NCI-H146 treated with DMSO at 0.1 percent for 48 hours (cell line): ENCODE results near the gene ZNF451.
"Not testable (repeated sequence)": the region's sequence is repeated elsewhere in the genome, so short reads cannot be mapped to it uniquely, and the experiment has no call there.

Experiments used
- DNase-seq: peaks from one replicate; lab custom pipeline; 2025; ENCODE audit not compliant: unreplicated experiment; lab: John Stamatoyannopoulos, UW

ZNF451 gene

GRCh38 chr6:57089265-57089664 lies 723 bp upstream of the ZNF451 start:
- DNase-seq: no peak

DNA sequence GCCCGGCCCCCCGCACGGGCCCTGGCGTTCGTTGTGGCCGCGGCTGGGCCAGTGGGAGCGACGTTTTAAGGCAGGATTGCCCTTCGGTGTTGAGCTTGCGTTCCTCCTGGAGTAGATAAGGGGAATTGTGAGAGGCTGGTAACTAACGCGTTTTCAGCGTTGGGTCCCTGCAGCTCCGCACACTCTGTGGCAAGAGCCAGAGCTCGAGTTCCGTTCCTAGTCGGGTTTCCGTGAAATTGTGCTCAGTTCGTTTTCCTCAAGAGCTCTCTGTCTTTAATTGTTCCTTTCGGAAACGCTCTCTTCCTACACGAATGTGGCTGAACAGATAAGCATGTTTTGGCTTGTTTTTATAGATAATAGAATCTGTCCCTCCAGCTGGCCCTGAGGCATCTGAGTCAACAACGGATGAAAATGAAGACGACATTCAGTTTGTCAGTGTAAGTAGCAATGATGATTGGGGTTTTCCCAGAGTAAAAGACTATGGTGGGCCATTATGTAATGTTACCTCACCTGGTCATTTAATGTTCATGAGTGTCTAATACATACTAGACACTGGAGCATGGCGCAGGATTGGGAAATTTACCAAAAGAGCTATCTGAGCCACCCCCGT lies 575 bp downstream of the ZNF451 start:
- not testable (repeated sequence) for DNase-seq

DNA sequence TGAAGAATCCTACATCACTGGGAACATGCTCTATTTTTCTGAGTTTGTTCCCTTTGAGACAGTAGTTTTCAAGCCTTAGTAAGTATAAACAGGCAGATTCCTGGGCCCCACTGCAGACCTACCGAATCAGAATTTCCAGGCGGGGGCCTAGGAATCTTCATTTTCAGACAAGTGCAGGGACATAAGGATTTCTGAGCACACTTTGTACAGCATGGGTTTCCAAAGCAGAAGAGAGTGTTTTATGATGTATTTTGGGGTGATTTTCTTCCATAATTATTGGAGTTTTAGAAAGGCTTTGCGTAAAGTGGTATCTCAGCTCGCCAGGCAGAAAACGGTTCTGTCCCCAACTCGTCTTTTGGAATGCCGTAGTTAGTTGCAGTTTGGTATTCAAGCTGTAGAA lies 1.4 kb downstream of the ZNF451 start:
- DNase-seq: not testable (repeated sequence)

- no peak for DNase-seq
These were observed 4.7 kb downstream of the ZNF451 start for GRCh38 chr6:57094689-57095088.

GRCh38 chr6:57097596-57097995 lies 7.6 kb downstream of the ZNF451 start:
- DNase-seq: no peak

- no peak for DNase-seq
These were observed 13.0 kb downstream of the ZNF451 start for GRCh38 chr6:57102976-57103375.

DNA sequence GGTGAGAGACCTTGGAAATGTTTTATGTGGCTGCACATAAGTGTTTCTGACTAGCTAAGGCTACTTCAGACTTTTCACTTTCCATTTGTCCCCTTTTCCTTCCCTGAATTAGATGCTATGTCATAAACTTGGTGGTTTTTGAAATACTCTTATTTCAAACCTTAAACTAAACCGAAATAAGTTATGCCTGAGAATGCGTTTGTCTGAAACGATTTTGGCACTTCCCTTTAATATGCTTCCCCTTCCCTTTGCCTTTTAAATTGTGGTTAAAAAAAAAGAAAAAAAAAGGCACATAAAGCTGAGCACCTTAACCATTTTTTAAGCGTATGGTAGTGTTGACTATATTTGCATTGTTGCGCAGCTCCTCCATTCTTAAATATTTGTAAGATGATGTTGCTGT lies 14.3 kb downstream of the ZNF451 start:
- no peak for DNase-seq

GRCh38 chr6:57106990-57107389 lies 17.0 kb downstream of the ZNF451 start:
- DNase-seq: no peak

GRCh38 chr6:57108691-57109090 lies 18.7 kb downstream of the ZNF451 start:
- DNase-seq: no peak

DNA sequence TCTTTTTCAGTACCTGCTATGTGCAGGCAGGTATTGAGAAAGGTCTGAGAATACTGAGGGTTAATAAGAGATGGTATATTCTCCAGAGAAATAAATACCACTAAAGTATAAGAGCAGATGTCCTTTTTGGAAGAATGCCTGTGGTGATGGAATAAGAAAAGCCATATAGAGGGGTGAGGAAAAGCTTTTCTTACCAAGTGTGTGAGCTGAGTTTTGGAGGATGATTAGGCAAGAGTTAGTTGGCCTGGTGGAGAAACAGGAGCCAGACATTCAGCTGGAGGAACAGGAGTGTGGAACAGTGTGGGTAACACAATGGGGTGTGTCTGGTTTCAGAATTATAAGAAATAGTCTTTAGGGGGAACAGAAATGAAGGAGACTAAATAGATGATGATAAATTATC lies 19.9 kb downstream of the ZNF451 start:
- DNase-seq: no peak

DNA sequence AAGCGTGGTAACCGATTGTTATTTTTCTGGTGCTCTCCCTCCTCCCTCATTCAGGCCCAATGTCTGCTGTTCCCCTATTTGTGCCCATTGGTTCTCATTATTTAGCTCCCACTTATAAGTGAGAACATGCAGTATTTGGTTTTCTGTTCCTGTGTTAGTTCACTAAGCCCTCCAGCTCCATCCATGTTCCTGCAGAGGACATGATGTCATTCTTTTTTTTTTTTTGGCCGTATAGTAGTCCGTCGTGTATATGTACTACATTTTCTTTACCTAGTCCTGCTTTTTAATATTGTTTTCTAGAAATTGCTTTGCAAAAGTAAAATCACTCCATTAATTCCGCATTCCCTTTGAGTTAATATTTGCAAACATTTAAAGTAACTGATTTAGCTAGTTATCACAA lies 23.1 kb downstream of the ZNF451 start:
- DNase-seq: no peak

- no peak for DNase-seq
These were observed 26.8 kb downstream of the ZNF451 start for GRCh38 chr6:57116776-57117175.

GRCh38 chr6:57117796-57118195 lies 27.8 kb downstream of the ZNF451 start:
- DNase-seq: no peak

DNA sequence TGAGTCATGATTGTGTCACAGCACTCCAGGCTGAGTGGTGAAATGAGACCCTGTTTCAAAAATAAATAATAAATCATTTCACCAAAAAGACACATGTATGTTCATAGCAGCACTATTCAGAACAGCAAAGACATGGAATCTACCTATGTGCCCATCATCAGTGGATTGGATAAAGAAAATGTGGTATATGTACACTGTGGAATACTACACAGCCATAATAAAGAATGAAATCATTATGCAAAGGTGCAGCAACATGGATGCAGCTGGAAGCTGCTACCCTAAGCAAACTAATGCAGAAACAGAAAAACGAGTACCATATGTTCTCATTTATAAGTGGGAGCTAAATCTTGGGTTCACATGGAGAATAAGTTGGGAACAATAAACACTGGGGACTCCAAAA lies 33.1 kb downstream of the ZNF451 start:
- DNase-seq: no peak

DNA sequence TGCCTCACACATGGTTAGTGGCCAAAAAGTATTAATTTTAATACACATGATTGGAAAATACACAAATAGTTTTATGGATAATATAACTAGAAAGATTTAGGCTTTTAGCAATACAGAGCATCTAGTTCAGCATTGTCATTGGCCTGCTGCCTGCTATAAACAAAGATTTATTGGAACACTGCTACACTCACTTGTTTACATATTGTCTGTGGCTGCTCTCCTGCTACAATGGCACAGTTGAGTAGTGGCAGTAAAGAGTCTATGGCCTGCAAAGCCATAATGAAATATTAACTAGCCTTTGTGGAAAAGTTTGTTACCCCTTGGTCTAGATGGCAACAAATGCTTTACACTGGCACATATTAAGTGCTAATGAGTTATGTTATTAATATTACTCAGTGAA lies 37.8 kb downstream of the ZNF451 start:
- DNase-seq: no peak

DNA sequence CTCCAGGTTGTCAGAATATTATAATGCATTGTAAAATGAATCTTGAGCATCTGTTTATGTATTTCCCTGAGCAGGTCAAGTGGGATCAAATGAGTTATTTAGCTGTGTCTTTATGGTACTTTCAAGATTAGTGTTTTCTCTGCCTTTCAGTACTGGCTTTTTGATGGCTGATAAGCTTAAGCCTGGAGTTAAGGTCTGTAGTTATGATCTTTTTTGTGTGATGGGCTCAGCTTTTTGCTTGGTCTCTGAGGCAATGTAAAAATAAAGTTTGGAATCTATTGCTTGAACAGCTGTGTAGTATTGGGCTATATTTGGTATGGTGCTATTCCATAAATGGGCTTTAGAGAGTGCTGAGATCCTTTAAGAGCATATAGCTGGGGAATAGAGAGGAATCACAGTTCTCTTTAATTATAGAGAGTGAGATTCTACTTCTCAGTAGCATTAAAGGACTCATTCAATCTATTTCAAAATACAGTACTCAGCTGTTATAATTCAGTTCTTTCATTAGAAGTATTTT lies 40.7 kb downstream of the ZNF451 start:
- DNase-seq: no peak

- no peak for DNase-seq
These were observed 45.0 kb downstream of the ZNF451 start for GRCh38 chr6:57134954-57135353.

- no peak for DNase-seq
These were observed 45.9 kb downstream of the ZNF451 start for GRCh38 chr6:57135885-57136284.

DNA sequence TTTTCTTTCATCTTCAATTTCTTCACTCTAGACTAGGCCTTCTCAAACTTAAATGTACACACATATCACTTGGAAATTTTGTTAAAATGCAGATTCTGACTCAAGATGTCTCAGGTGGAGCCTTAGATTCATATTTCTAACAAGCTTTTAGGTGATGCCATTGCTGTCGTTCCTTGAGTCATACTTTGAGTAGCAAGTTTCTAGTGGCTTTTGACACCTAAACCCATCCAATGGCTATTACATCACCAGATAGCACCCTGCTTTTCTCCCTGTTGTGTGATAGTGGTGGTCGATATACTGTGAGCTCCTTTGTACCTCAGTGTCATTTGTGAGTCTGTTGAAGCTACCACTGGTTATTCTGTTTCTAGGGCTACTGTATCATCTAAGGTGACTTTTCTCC lies 47.4 kb downstream of the ZNF451 start:
- no peak for DNase-seq

GRCh38 chr6:57138026-57138425 lies 48.0 kb downstream of the ZNF451 start:
- DNase-seq: no peak

GRCh38 chr6:57141451-57142177 lies 51.6 kb downstream of the ZNF451 start:
- no peak for DNase-seq

- no peak for DNase-seq
These were observed 52.2 kb downstream of the ZNF451 start for GRCh38 chr6:57142178-57142525.

DNA sequence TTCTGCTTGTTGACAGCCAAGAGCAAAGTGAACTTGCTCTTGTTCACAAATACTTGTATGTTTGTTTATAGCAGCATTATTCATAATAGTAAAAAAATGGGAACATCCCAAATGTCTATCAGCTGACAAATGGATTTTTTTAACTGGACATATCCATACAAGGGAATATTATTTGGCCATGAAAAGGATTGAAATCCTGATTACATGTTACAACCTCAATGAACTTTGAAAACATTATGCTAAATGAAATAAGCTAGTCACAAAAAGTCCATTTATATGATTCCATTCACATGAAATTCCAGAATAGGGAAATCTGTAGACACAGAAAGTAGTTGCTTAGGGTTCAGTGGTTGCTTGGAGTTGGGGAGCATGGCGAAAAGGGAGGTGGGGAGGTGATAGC lies 53.7 kb downstream of the ZNF451 start:
- no peak for DNase-seq
